NCI-H1092 (cell line): ENCODE measurements around the gene MORN1.
"Not testable (repeated sequence)": the region's sequence is repeated elsewhere in the genome, so short reads cannot be mapped to it uniquely, and the experiment has no call there.

Source experiments
- DNase-seq: peaks from one replicate; lab custom pipeline; 2025; lab: John Stamatoyannopoulos, UW

Gene MORN1

DNA sequence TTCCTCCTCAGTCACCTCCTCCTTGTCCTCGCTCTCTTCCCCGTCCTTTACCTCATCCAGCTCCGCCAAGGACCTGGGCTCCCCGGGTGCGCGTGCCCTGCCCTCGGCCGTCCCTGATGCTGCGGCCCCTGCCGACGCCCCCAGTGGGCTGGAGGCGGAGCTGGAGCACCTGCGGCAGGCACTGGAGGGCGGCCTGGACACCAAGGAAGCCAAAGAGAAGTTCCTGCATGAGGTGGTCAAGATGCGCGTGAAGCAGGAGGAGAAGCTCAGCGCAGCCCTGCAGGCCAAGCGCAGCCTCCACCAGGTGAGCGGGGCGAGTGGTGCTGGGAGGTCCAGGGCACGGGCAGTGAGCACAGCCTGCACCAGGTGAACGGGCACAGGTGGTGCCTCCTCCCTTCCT lies 87.1 kb downstream of the MORN1 start:
- DNase-seq: no peak

DNA sequence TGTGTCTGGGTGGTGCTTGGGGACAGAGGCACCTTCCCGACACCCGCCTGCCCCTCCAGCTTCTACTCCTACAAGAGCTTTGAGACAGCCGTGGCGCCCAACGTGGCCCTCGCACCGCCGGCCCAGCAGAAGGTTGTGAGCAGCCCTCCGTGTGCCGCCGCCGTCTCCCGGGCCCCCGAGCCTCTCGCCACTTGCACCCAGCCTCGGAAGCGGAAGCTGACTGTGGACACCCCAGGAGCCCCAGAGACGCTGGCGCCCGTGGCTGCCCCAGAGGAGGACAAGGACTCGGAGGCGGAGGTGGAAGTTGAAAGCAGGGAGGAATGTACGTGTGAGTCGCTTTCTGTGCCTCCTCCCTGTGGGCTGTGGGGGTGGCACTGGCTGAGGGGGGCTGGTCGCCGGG lies 87.6 kb downstream of the MORN1 start:
- no peak for DNase-seq

DNA sequence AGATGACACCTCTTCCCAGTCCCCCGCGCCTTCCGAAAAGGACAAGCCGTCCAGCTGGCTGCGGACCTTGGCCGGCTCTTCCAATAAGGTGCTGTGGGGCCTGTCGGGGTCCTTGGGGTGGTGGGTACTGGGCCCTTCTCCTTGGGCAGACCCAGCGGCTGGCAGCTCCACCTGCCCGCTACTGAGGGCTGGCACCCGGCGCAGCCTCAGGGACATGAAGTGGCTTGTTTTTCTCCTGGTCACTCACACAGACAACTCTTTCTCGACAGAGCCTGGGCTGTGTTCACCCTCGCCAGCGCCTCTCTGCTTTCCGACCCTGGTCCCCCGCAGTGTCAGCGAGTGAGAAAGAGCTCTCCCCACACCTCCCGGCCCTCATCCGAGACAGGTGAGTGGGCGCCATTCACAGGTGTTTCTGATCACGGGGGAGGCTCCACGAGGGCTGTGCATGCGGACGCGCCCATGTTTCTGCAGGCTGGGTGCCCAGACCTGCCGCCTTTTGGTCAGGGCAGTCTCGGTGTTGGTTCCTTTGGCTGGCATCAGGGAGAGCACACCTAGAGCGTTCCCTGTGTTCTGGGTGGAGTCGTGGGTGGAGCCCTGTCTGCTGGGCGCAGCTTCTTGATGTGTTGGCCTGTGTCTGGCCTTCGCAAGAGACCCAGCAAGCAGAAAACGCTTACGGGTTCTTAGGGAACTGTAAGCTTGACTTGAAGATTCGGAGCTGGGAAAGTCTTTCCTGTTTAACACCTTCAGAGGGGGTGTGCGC lies 88.2 kb downstream of the MORN1 start:
- no peak for DNase-seq

DNA sequence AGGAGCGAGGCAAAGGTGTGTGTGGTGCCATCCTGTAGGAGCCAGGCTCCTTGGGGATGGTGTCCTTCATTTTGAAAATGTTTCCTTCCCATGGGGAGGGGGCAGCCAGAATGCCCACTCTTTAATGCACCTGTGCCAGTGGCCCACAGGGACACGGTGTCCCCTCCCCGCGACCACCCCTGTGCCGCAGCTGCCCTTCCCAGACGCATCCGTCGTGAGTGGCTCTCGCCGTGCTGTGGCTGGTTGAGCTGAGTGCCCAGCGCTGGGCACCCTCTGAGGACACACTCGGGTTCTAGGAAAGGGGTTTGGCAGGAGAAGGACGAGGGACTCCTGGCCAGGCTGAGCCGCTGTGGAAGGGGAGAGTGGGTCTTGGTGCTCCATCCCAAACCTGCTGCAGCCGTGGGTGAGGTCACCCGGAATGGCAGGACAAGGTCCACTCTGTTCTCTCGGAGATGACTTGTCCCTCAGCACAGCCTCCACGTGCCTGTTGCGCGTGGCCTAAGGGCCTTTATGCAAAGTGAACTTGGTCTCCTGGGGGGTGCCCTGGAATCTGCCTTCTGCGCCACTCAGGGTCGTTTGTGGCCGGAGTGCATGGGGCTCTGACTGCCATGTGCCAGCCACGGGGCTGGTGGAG lies 88.9 kb downstream of the MORN1 start:
- DNase-seq: no peak

DNA sequence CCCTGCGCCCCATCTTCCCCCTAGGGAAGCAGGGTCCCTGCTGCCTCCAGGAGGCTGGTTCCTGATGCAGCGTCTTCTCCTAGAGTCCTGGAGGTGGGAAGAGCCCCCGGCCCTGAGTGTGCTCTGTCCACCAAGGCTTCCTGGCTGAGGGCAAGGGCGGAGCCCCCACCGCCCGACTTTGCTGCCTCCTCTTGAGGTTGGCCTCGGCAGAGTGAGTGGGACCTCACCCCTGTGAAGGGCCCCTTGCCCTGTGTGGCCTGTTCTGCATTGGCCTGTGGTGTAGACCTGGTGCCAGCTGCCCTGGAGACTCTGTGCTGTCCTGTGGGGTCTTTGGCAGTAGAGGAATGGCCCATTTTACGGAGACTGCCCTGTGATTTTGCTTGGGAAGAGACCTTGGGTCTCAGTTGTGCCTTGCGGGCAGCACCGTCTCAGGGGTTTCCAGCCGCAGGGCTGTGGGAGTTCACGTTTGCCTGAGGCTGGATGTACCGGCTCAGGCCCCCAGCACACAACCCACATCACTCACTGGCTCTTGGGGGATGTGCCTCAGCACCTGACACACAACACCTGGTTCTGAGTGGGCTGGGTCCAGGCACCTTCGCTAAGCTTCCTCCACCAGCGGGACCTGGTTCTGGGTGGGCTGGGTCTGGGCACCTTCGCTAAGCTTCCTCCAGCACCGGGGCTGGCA lies 89.6 kb downstream of the MORN1 start:
- no peak for DNase-seq

DNA sequence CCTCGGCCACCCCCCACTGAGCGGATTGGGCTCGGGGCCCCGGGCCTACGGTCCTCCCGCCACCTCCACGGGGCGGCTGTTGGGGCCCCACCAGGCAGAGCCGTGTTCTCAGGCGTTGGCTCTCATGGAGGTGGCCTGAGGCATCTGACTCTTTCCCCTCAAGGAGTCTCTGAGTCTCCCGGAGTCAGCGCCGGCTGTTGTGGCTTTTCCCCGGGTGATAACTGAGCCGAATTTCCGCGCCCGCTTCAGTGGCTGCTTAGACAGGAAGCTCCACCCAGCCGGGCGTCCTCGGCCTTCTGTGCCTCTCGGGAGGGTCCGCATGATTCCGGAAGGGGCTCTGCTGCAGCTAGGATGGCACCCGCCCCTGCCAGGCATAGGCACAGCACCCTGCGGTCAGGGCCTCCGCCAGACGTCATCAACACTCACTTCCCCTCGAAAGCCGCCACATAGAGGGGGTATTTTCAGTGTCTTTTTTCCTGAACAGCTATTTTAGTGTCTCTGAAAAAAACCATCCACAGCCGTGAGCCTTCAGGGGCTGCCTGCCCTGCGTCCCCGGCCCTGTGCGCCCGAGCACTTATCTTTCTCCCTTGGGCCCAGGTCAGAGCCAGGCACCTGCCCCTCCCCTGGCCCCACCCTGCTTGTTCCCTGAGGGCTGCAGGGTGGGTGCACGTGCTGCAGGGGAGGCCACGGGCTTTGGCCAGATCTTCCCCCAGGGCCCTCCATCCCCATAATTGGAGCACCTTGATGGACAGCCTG lies 90.3 kb downstream of the MORN1 start:
- no peak for DNase-seq

DNA sequence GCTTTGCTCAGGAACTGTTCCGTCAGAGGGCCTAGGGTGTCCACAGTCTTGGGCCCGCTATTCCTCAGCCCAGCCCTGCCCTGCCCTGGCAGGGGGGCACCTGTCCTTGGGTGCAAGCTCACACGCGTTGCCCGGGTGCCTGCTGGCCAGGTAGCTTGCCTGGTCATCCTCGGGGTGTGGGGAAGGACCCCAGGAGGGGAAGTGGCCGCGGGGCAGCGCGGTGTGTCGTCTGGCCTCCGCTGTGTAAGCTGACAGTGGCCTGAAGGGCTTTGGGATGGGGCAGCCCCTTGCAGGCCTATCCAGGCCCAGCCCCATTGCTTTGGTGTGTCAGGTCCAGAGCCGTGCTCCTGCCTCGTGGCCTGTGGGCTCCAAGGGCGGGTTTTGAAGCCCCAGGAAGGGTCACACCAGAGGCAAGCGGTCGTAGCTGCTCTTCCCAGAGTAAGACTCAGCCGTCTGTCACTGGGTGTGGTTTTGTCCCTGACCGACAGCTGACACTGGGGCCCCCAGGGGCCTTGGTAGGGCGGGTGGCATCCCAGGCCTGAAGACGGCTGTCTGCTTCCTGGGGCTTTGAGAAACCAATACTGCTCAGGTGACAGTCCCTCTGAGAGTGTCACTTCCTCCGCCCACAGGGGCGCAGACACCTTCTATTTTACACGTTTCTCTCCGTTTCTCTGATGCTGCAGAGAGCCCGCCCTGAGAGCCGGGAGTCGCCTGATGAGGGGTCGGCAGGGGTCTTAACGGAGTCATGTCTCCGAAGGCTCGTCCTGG lies 91.2 kb downstream of the MORN1 start:
- DNase-seq: no peak

DNA sequence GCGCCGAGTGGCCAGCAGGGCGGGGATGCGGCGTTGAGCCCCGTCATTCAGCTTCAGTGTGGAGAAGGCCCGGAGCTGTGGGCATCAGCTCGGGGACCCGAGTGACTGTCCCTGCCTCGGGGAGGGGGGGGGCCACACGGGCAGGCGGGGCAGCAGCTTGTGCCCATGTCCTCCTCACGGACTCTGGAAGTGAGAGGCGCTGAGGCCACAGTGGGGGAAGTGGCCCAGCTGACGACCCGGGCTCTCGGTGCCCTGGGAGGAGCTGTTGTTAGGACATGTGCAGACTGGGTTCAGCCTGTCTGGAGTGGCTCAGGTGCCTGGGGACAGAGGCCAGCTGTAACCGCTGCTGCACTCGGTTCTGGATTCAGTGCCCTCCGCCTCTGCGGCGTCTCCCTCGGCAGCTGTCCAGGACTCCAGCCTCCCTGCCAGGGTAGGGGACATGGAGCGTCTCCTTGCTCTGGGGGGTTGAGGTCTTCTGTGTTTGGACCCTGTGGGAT lies 92.2 kb downstream of the MORN1 start:
- DNase-seq: no peak

DNA sequence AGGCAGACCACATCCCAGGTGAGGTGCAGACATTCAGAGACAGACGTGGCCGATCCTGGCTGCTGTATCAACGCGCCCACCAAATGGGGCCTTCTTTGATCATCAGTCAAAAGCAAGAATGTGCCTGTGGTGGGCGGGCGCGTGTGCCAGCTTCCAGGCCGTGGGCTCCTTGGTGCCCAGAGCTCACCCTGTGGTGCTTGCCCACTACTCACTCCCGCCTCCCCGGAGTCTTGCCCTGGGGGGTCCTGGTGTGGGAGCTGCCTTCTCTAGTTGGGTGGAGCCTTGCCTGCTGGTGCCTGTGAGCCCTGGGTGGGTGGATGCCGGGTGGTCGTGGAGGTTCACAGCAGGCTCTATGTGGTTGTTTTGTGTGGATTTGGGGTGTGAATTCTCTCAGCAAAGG lies 92.7 kb downstream of the MORN1 start:
- no peak for DNase-seq

DNA sequence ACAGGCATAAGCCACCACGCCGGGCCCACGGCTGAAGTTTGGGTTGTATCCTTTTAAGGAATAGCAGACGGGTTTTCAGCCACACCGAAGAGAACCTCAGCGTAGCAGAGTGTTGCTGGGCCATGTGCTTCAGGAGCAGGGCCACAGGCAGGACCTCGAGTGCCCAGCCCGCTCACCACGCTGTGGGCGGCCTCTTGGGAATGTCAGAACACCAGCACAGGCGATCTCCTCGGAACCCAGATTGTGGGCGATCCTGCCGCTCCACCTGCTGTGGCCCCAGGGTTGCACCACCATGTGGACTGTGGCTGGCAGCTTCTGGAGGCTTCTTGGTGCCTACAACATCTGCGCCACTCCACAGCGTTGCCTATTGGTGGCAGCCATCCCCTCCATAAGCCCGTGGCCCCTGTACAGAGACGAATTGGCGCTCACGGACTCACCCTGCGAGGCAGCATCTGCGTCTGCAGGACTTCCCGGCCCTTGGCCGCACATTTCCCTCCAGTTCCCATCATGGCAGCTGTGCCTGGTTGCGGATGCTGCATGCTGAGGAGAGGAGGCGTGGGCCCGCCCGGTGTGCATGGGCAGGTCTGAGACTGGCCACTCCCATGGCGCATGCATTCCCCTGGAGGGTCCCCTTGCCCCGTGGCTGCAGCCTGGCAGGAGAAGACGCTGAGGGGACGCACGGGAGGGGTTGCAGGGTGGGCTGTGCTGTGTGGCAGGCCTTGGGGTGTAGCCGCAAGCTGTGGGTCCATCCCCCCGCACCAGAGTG lies 93.9 kb downstream of the MORN1 start:
- no peak for DNase-seq

DNA sequence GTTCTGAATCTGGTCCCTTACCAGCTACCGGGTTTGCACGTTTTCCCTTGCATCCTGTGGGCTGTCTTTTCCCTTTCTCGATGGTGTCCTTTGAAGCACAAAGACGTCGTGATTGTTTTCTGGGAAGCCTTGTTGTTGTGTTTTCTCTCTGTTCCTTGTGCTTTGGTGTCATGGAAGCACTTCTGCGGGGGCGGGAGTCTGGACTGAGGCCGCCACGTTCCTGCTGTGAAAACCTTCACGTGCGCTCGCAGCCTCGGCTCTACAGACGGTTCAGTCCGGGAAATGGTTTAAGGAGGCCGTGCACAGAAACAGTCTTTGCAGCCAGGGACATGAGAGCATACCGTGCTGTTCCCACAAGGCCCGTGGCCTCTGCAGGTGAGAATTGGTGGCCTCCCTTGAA lies 94.7 kb downstream of the MORN1 start:
- DNase-seq: no peak

DNA sequence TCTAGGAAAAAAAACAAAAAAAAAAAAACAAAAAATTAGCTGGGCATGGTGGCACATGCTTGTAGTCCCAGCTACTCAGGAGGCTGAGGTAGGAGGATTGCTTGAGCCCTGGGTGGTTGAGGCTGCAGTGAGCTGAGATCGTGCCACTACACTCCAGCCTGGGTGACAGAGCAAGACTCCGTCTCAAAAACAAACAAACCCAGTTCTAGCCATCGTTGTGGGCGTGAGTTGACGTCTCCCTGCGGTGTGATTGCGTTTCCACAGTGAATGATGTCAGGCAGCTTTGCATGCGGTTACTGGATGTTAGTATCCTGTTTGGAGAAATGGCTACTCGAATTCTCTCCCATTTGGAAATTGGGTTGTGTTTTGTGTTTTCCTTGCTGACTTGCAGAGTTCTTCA lies 95.1 kb downstream of the MORN1 start:
- DNase-seq: not testable (repeated sequence)

DNA sequence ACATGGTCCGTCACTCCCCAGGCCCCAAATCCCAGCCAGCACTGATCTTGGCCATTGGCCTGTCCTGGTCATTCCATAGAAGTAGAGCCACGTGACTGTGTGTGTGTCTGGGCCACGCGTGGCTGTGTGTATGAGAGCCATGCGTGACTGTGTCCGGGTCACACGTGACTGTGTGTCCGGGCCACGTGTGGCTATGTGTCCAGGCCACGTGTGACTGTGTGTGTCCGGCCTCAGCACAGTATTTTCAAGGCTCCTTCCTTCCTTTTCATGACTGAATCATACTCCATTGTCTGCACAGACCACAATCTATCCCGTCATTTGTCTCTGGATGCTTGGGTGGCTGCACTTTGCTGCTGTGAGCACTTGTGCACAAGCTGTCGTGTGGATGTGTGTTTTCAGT lies 95.8 kb downstream of the MORN1 start:
- no peak for DNase-seq

DNA sequence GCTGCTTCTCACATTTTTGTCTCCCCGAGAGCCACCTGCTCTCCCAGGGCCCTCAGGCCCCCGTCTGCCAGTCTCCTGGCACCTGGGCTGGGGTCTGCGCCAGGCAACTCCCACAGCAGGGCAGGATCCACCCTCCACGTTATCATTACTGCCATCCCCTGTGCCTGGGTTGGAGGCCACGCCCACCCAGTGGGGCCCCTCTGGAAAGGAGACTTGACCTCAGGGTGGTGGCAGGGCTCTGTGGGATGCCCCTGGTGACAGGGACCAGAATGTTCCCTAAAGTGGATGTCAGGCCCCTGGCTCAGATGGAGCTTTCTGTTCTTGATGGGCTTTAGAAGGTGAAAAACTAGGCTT lies 96.7 kb downstream of the MORN1 start:
- DNase-seq: no peak

DNA sequence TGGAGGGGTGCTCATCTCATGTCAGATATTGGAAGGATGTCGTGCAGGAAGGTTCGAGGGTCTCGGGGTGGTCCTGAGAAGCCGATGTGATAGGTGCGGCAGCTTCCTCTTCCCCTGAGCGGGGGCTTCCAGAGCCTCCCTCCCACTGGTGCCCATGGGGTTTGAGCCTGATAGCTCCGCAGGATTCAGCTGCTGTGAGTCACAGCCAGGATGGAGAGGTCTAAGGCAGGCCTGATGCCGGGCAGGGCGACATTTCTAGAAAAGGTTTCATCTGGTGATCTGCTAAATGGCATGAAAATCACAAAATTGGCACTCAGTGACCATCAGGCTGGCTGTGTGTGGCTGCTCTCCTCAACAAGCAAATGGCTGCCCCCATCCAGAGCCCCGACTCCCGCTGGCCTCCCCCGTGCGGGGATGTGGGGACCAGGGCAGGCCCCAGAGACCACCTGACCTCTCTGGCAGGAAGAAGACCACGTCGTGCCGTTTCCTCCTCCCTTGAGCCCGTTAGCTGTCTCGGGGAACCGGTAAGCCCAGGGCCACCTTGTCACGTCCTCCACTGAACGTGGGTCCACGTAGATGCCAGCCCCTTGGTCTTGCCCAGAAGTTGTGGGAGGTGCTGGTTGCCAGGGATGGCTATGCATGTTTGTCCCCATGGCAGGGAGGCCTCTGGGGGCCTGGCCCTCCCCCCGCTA lies 97.2 kb downstream of the MORN1 start:
- no peak for DNase-seq

DNA sequence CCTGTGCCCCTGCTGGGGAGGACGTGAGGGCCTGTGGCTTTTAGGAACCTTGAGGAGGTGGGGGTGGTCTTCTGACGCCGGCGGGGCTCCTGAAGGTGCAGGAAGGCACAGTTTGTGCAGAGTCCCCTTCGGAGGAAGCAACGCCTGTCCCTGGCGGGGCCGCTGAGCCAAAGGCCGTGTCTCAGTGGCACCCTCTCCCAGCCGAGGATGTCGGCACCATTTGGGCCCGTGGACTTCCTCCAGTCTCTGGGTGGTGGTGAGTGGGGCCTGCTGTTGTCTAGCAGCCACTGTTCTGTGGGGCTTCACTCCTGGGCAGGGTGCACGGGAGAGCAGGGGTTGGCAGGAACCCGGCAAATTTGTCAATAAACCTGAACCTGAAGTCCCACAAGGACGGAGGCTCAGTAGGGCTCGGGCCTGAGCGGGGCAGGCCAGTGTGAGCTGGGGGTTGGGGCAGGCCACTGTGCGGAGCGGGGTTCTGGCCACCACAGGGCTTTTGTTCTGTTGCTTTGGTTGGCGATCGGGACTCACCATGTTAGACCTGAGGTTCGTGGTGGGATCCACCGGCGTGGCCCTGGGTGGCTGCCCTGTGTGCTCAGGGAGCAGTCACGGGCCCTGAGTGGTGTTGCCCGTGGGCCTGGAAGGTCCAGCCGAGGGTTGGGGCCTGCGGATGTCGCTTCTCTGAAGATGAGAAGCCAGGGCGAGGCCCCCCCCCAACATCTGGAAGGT lies 98.5 kb downstream of the MORN1 start:
- DNase-seq: no peak

DNA sequence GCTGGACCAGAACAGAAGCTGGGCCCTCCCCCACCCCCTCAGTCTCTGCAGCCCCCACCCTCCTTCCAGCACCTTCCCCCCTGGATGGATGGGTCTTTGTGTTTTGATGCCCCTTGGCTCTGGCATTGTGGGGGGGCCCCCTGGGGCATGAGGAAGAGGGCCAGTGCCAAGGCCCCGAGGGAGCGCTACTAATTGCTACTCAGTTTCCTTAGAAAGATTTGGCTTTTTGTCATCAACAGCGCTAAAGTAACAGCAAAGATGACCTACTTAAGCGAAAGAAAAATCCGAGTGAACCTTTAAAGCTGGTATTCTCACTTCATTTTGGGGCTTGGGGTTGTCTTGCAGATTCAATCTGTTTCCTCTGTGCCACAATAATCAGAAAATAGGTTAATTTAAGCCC lies 99.8 kb downstream of the MORN1 start:
- DNase-seq: no peak

DNA sequence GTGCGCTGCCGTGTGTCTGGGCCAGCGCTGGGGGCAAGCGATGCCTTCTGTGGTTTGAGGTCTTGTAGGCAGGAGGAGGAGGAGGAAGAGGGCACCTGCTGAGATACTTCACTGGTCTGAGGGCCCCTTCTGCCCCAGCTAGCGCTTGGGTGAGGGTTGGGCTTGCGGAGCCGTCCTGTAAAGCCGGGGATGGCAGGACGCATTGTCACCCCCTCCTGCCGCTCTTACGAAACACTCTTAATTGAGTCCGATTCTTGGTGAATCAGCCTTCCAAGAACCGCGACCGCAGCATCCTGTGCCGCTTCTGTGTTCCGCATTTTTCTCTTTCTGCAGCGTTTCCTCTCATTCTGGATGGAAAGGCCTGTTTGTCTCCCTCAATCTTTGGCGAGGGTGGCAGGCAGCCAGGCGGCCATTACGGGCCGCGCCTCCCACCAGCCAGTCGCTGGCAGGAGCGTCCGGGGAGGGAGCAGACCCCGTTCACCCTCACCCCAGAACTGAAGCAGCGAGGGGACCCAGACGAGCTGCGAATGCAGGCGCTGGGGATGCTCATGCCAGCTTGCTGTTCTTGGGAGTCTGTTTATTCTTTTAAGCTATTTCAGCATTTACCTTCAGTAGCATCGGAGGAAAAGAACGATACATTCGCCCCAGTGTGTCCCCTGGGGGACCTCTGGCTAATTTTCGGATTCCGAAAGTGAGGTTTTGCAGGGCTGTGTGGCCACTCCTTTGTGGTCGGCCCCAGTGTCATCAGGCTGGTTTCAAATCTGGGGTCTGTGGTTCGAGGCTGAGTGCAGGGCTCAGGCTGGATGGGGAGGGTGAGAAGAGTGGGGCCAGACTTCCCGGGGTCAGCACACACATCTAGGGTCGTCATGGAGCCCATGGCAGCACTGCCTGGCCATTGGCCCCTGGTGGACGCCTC lies 100.5 kb downstream of the MORN1 start:
- DNase-seq: no peak

DNA sequence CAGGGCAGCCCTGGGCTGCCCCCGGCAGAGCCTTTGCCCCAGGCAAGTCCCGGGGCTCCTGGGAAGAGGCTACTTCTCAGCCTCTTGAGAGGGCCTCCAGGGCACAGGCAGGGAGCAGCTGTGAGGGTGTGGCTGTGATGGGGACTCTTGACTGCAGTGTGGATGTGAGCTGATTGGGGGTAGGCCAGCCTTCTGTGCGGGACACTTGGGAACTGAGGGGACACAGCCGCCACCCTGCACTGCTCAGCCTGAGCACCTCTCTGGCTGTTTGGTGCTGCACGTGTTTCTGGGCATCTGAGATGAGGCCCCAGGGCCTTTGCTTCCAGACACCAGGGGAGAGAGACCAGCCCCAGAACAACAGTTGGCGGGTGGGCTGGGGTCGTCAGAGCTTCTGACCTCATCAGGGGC lies 101.2 kb downstream of the MORN1 start:
- DNase-seq: no peak
